HepG2 (cell line): Measurements from ENCODE around the gene MFNG. TPM values are rescaled to one million over a fixed set of nuclear protein-coding genes. Genes with fewer than 3 reads are reported as not detected.

Experiments
- AGO1 ChIP-seq: fragments of 200-400 bp; formaldehyde crosslinking; IDR thresholded peaks from 2 replicates; pipeline ENCODE4 v1.6.1; 2017; ENCODE audit warnings: mild to moderate bottlenecking, low read depth, low read length, moderate library complexity; ENCODE audit not compliant: poor library complexity, severe bottlenecking
- ELF3 ChIP-seq: IDR thresholded peaks from 2 replicates; pipeline ENCODE4 v1.6.1; 2016; ENCODE audit warnings: missing genetic modification reagents, missing compliant biosample characterization
- KDM2A ChIP-seq: sonication (generic); formaldehyde crosslinking; IDR thresholded peaks from 2 replicates; pipeline ENCODE4 v1.4.0; 2020; ENCODE audit warnings: low read depth, missing genetic modification reagents, borderline replicate concordance
- NCOA2 ChIP-seq: sonication (generic); formaldehyde crosslinking; IDR thresholded peaks from 2 replicates; pipeline ENCODE4 v1.8.0; 2022; ENCODE audit warnings: inconsistent platforms
- POLR2A ChIP-seq, 2 experiments: IDR thresholded peaks; 2 replicates each; pipeline ENCODE4 v1.6.1; 2011; ENCODE audit warnings: low read depth in 2 of 2, low read length in 2 of 2, mild to moderate bottlenecking in 1 of 2, moderate library complexity in 1 of 2; ENCODE audit not compliant: insufficient read depth in 1 of 2
- RBFOX2 ChIP-seq: fragments of 200-400 bp; formaldehyde crosslinking; IDR thresholded peaks from 2 replicates; pipeline ENCODE4 v1.6.1; 2017; ENCODE audit warnings: low read depth, mild to moderate bottlenecking, low read length
- REL ChIP-seq: sonication (generic); formaldehyde crosslinking; conservative IDR thresholded peaks from 2 replicates; pipeline ENCODE4 v1.8.0; 2022; ENCODE audit warnings: mild to moderate bottlenecking, missing genetic modification reagents, moderate library complexity
- RXRB ChIP-seq: IDR thresholded peaks from 2 replicates; pipeline ENCODE4 v1.6.1; 2016; ENCODE audit warnings: borderline replicate concordance, missing genetic modification reagents, missing compliant biosample characterization
- SAP130 ChIP-seq: IDR thresholded peaks from 2 replicates; pipeline ENCODE4 v1.6.1; 2016; ENCODE audit warnings: low read depth
- SOX13 ChIP-seq, 3 experiments: fragments of 450-650 bp in 1 of 3; sonication (generic) in 1 of 3; formaldehyde crosslinking in 1 of 3; IDR thresholded peaks in 2 of 3; conservative IDR thresholded peaks in 1 of 3; 2 replicates each; pipeline versions ENCODE4 v1.5.0 to v1.6.1; 2016 to 2020; ENCODE audit warnings: antibody characterized with exemption in 1 of 3, mild to moderate bottlenecking in 1 of 3, missing compliant biosample characterization in 1 of 3, missing genetic modification reagents in 1 of 3, moderate library complexity in 1 of 3
- SP5 ChIP-seq: IDR thresholded peaks from 2 replicates; pipeline ENCODE4 v1.6.1; 2016; ENCODE audit warnings: low read depth, borderline replicate concordance
- ZFP36 ChIP-seq: fragments of 150-350 bp; IDR thresholded peaks from 2 replicates; pipeline ENCODE4 v1.6.1; 2018; ENCODE audit warnings: borderline replicate concordance, low read length, low read depth; ENCODE audit not compliant: partially characterized antibody
- ZKSCAN8 ChIP-seq: IDR thresholded peaks from 2 replicates; pipeline ENCODE4 v1.6.1; 2016; ENCODE audit warnings: borderline replicate concordance, missing genetic modification reagents, missing compliant biosample characterization
- ZNF121 ChIP-seq: sonication (generic); formaldehyde crosslinking; IDR thresholded peaks from 2 replicates; pipeline ENCODE4 v1.5.0; 2020; ENCODE audit warnings: mild to moderate bottlenecking, missing genetic modification reagents
- polyA plus RNA-seq, 8 experiments: library from polyadenylated mRNA; depleted of rRNA in 3 of 8; stranded (reverse) in 7 of 8; unstranded in 1 of 8; fragments of >200 nt; fragmentation: Illumina TruSeq in 4 of 8; extraction: Trizol in 4 of 8; gene quantifications; 2 replicates each; pipeline versions ENCODE4 v1.2.1 to v1.2.3, GENCODE V29; 2011 to 2016; ENCODE audit warnings: low read depth in 4 of 8, missing spikeins in 1 of 8, mixed read lengths in 1 of 8; ENCODE audit not compliant: insufficient read depth in 1 of 8
- total RNA-seq, 5 experiments: library from RNA; depleted of rRNA; stranded (reverse); fragments of >200 nt; fragmentation: Illumina TruSeq; extraction: Trizol; gene quantifications; 2 replicates each; pipeline ENCODE4 v1.2.3, GENCODE V29; 2016; ENCODE audit warnings: low read depth in 1 of 5
- TF ChIP-seq, protein P1 (sequence below): sonication (generic); formaldehyde crosslinking; IDR thresholded peaks from 2 replicates; pipeline ENCODE4 v1.4.0; 2020; ENCODE audit warnings: mild to moderate bottlenecking, missing genetic modification reagents
- TF ChIP-seq, protein P2 (sequence below): sonication (generic); formaldehyde crosslinking; IDR thresholded peaks from 2 replicates; pipeline ENCODE4 v1.5.0; 2020; ENCODE audit warnings: mild to moderate bottlenecking, missing genetic modification reagents
- TF ChIP-seq, protein P3 (sequence below): IDR thresholded peaks from 2 replicates; pipeline ENCODE4 v1.6.1; 2012; ENCODE audit warnings: low read length, improper control_type of control experiment
- TF ChIP-seq, protein P4 (sequence below): sonication (generic); formaldehyde crosslinking; IDR thresholded peaks from 2 replicates; pipeline ENCODE4 v1.4.0; 2020; ENCODE audit warnings: missing genetic modification reagents

Gene MFNG
- total and polyA plus RNA-seq, 2 of the 13 experiments (the other 11 are each of a cell fraction or from before 2014, with no cell fraction given) = 1.0 to 11.7 TPM

DNA sequence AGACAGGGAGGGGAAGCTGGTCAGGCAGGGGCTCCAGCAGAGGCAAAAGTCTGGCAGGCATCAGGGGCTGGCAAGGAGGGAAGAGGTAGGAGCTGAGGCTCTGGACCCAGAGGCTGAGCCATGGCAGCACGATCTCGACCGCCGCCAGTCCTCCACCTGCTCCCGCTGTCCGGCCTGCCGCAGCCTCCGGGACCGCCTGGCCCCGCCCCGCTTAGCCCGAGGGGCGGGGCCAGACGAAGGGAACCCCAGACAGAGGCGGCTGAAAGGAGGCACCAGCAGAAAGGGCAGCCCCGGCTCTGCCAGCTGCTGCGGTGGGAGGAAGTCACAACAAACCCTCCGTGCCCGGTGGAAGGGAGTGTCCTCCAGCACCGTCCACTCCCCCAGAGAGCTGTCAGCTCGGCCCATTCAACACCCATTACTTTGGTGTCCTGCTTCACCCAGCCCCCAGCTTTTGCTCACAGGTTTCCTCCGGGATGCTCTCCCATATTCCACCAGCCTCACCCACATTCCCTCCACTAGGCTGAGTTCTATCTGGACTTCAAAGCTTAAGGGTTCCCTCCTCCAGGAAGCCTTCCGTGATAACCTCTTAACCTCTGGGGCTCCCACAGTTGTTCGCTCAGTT is at the start of gene MFNG (continued):
- 0 out of 2 replicates have a peak, but pooled peaks have one; percentile 34 for TF ChIP-seq RBFOX2
- TF ChIP-seq, protein P1, sequence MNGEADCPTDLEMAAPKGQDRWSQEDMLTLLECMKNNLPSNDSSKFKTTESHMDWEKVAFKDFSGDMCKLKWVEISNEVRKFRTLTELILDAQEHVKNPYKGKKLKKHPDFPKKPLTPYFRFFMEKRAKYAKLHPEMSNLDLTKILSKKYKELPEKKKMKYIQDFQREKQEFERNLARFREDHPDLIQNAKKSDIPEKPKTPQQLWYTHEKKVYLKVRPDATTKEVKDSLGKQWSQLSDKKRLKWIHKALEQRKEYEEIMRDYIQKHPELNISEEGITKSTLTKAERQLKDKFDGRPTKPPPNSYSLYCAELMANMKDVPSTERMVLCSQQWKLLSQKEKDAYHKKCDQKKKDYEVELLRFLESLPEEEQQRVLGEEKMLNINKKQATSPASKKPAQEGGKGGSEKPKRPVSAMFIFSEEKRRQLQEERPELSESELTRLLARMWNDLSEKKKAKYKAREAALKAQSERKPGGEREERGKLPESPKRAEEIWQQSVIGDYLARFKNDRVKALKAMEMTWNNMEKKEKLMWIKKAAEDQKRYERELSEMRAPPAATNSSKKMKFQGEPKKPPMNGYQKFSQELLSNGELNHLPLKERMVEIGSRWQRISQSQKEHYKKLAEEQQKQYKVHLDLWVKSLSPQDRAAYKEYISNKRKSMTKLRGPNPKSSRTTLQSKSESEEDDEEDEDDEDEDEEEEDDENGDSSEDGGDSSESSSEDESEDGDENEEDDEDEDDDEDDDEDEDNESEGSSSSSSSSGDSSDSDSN = no peak
- TF ChIP-seq ZNF121 (CRISPR knock-in tag) = peak; percentile 26; the same call in 1 of the 2 replicates
- TF ChIP-seq SOX13 (IDR thresholded peaks at IDR 0.05) = no peak
- TF ChIP-seq SOX13 (CRISPR knock-in tag; conservative IDR thresholded peaks at IDR 0.05 in 1 of 2, IDR thresholded peaks at IDR 0.05 in 1 of 2) = peak in 1 of 2 experiments; percentile 7; a peak in 1 of 4 replicates
- TF ChIP-seq ZFP36 = peak; percentile 97
- TF ChIP-seq RXRB = peak; percentile 11; the same call in 1 of the 2 replicates
- TF ChIP-seq, protein P2, sequence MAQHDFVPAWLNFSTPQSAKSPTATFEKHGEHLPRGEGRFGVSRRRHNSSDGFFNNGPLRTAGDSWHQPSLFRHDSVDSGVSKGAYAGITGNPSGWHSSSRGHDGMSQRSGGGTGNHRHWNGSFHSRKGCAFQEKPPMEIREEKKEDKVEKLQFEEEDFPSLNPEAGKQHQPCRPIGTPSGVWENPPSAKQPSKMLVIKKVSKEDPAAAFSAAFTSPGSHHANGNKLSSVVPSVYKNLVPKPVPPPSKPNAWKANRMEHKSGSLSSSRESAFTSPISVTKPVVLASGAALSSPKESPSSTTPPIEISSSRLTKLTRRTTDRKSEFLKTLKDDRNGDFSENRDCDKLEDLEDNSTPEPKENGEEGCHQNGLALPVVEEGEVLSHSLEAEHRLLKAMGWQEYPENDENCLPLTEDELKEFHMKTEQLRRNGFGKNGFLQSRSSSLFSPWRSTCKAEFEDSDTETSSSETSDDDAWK (CRISPR knock-in tag) = no peak
- peak; percentile 38; the same call in 1 of the 2 replicates for TF ChIP-seq ZKSCAN8
- TF ChIP-seq SAP130 (CRISPR knock-in tag) = peak; percentile 36; the same call in 1 of the 2 replicates
- no peak for TF ChIP-seq REL (CRISPR knock-in tag)
- TF ChIP-seq KDM2A (CRISPR knock-in tag) = peak; percentile 61
- TF ChIP-seq ELF3 (CRISPR knock-in tag) = peak; percentile 30; the same call in 1 of the 2 replicates
- TF ChIP-seq, protein P3, sequence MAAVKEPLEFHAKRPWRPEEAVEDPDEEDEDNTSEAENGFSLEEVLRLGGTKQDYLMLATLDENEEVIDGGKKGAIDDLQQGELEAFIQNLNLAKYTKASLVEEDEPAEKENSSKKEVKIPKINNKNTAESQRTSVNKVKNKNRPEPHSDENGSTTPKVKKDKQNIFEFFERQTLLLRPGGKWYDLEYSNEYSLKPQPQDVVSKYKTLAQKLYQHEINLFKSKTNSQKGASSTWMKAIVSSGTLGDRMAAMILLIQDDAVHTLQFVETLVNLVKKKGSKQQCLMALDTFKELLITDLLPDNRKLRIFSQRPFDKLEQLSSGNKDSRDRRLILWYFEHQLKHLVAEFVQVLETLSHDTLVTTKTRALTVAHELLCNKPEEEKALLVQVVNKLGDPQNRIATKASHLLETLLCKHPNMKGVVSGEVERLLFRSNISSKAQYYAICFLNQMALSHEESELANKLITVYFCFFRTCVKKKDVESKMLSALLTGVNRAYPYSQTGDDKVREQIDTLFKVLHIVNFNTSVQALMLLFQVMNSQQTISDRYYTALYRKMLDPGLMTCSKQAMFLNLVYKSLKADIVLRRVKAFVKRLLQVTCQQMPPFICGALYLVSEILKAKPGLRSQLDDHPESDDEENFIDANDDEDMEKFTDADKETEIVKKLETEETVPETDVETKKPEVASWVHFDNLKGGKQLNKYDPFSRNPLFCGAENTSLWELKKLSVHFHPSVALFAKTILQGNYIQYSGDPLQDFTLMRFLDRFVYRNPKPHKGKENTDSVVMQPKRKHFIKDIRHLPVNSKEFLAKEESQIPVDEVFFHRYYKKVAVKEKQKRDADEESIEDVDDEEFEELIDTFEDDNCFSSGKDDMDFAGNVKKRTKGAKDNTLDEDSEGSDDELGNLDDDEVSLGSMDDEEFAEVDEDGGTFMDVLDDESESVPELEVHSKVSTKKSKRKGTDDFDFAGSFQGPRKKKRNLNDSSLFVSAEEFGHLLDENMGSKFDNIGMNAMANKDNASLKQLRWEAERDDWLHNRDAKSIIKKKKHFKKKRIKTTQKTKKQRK = no peak
- 0 out of 2 replicates have a peak, but pooled peaks have one; percentile 24 for TF ChIP-seq NCOA2 (CRISPR knock-in tag)
- TF ChIP-seq POLR2A (IDR thresholded peaks at IDR 0.05; ENCODE audit: insufficient read depth in 1 of 2, low read depth in 2 of 2, low read length in 2 of 2) = peak in 1 of 2 experiments; percentile 53; a peak in 1 of 4 replicates
- TF ChIP-seq, protein P4, sequence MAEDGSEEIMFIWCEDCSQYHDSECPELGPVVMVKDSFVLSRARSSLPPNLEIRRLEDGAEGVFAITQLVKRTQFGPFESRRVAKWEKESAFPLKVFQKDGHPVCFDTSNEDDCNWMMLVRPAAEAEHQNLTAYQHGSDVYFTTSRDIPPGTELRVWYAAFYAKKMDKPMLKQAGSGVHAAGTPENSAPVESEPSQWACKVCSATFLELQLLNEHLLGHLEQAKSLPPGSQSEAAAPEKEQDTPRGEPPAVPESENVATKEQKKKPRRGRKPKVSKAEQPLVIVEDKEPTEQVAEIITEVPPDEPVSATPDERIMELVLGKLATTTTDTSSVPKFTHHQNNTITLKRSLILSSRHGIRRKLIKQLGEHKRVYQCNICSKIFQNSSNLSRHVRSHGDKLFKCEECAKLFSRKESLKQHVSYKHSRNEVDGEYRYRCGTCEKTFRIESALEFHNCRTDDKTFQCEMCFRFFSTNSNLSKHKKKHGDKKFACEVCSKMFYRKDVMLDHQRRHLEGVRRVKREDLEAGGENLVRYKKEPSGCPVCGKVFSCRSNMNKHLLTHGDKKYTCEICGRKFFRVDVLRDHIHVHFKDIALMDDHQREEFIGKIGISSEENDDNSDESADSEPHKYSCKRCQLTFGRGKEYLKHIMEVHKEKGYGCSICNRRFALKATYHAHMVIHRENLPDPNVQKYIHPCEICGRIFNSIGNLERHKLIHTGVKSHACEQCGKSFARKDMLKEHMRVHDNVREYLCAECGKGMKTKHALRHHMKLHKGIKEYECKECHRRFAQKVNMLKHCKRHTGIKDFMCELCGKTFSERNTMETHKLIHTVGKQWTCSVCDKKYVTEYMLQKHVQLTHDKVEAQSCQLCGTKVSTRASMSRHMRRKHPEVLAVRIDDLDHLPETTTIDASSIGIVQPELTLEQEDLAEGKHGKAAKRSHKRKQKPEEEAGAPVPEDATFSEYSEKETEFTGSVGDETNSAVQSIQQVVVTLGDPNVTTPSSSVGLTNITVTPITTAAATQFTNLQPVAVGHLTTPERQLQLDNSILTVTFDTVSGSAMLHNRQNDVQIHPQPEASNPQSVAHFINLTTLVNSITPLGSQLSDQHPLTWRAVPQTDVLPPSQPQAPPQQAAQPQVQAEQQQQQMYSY (CRISPR knock-in tag) = peak; percentile 65
- TF ChIP-seq AGO1 = peak; percentile 59
- TF ChIP-seq SP5 = peak; percentile 71; the same call in 1 of the 2 replicates
